ENCODE measurements around the gene AFAP1. TPM values are rescaled to one million over a fixed set of nuclear protein-coding genes. Genes with fewer than 3 reads are reported as not detected.

Gene AFAP1
- total RNA-seq, 1 experiment from 2014 or later, result 27.6 TPM

DNA sequence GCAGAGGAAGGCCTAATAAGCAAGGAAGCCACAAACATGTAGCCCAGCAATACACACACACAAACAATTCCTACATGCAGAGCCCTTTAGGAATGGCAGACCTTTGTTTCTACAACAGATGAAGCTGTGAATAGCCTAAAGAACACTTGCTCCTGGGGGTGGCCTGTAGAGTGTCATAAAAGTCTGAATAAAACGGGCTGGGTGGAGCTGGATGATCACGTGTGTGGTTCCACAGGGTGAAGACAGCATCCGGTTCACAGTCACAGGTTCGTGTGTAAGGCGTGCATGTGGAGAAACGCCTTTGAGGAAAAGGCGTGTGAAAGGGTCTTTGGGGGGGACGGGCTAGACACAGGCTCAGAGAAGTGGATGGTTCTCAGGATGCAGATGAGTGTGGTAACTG lies 156.1 kb downstream of the AFAP1 start:
- Mint-ChIP-seq H3K27me3 (ENCODE audit: insufficient read depth, unreplicated experiment) (no peaks in the 10 kb centered on the region), H3K4me1 (ENCODE audit: low read depth, unreplicated experiment) (no peaks in the 10 kb centered on the region), H3K27ac (ENCODE audit: unreplicated experiment) (no peak overlapping the region), H3K36me3 (ENCODE audit: insufficient read depth, unreplicated experiment) (peaks cover 32% of the 10 kb centered on the region), H3K4me3 (ENCODE audit: unreplicated experiment) (no peak overlapping the region), H3K9me3 (ENCODE audit: unreplicated experiment) (no peaks in the 10 kb centered on the region)
- no peaks in the 10 kb centered on the region for H3K36me3 ChIP-seq (ENCODE audit: control insufficient read depth, insufficient read depth, low read length)
- CTCF ChIA-PET, result interaction anchor here (1.2 kb wide), 1 partner anchor 21 kb away, joined by 3 read pairs; no protein-coding TSS in a partner anchor
- TF ChIP-seq, protein P1, sequence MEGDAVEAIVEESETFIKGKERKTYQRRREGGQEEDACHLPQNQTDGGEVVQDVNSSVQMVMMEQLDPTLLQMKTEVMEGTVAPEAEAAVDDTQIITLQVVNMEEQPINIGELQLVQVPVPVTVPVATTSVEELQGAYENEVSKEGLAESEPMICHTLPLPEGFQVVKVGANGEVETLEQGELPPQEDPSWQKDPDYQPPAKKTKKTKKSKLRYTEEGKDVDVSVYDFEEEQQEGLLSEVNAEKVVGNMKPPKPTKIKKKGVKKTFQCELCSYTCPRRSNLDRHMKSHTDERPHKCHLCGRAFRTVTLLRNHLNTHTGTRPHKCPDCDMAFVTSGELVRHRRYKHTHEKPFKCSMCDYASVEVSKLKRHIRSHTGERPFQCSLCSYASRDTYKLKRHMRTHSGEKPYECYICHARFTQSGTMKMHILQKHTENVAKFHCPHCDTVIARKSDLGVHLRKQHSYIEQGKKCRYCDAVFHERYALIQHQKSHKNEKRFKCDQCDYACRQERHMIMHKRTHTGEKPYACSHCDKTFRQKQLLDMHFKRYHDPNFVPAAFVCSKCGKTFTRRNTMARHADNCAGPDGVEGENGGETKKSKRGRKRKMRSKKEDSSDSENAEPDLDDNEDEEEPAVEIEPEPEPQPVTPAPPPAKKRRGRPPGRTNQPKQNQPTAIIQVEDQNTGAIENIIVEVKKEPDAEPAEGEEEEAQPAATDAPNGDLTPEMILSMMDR (IDR thresholded peaks at IDR 0.05; ENCODE audit: insufficient read depth in 1 of 2, low read depth in 1 of 2, low read length in 1 of 2, severe bottlenecking in 1 of 2, unreplicated experiment in 1 of 2), result no peak
- H3K4me3 ChIP-seq (ENCODE audit: low read depth, low read length), result no peak overlapping the region
- no TSS peak for BruUV-seq (replicated peaks)
- H3K4me1 ChIP-seq, result no peaks in the 10 kb centered on the region
- H3K9me3 ChIP-seq, result no peaks in the 10 kb centered on the region
- DNase-seq, result no peak
- no peaks in the 10 kb centered on the region for H3K27me3 ChIP-seq (replicated peaks; ENCODE audit: control insufficient read depth, insufficient read depth, low read length)
- POLR2A ChIA-PET, result no interaction called here
- intact Hi-C loops (cut with micrococcal nuclease; ENCODE audit: unreplicated experiment), result no loop called here

DNA sequence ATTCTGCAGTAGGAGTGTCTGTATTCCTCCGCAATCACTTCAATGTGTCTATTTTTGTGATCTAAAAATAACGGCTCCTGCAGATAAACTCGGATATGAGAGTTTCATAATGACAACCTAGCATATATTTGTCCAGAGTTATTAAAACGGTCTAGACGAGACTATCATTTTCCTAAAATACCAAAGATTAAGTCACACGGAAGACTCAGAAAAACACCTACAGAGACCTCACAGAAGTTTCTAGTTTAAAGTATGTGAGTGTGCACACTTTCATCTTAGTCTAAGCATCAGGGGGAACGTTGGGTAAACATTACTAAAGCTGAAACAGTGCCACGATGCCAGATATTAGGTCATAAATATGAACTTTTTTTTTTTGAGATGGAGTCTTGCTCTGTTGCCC lies 156.9 kb downstream of the AFAP1 start:
- no peaks in the 10 kb centered on the region for H3K9me3 Mint-ChIP-seq (ENCODE audit: unreplicated experiment)
- no peaks in the 10 kb centered on the region for H3K4me1 Mint-ChIP-seq (ENCODE audit: low read depth, unreplicated experiment)
- no peak for DNase-seq
- H3K36me3 ChIP-seq (ENCODE audit: control insufficient read depth, insufficient read depth, low read length), result no peaks in the 10 kb centered on the region
- H3K27ac Mint-ChIP-seq (ENCODE audit: unreplicated experiment), result no peak overlapping the region
- ChIA-PET CTCF (interaction anchor here (1.2 kb wide), 1 partner anchor 21 kb away, joined by 3 read pairs; no protein-coding TSS in a partner anchor), POLR2A (no interaction called here)
- H3K4me3 Mint-ChIP-seq (ENCODE audit: unreplicated experiment), result no peak overlapping the region
- no peaks in the 10 kb centered on the region for H3K4me1 ChIP-seq
- H3K36me3 Mint-ChIP-seq (ENCODE audit: insufficient read depth, unreplicated experiment), result peaks cover 32% of the 10 kb centered on the region
- no peaks in the 10 kb centered on the region for H3K9me3 ChIP-seq
- no peak overlapping the region for H3K4me3 ChIP-seq (ENCODE audit: low read depth, low read length)
- no peaks in the 10 kb centered on the region for H3K27me3 Mint-ChIP-seq (ENCODE audit: insufficient read depth, unreplicated experiment)
- intact Hi-C loops (cut with micrococcal nuclease; ENCODE audit: unreplicated experiment), result no loop called here
- BruUV-seq (replicated peaks), result no TSS peak
- no peaks in the 10 kb centered on the region for H3K27me3 ChIP-seq (replicated peaks; ENCODE audit: control insufficient read depth, insufficient read depth, low read length)
- TF ChIP-seq, protein P1 (IDR thresholded peaks at IDR 0.05; ENCODE audit: insufficient read depth in 1 of 2, low read depth in 1 of 2, low read length in 1 of 2, severe bottlenecking in 1 of 2, unreplicated experiment in 1 of 2), result no peak

GRCh38 chr4:7781993-7782392 lies 157.7 kb downstream of the AFAP1 start:
- Mint-ChIP-seq H3K9me3 (ENCODE audit: unreplicated experiment) (no peaks in the 10 kb centered on the region), H3K4me1 (ENCODE audit: low read depth, unreplicated experiment) (no peaks in the 10 kb centered on the region), H3K4me3 (ENCODE audit: unreplicated experiment) (no peak overlapping the region), H3K27ac (ENCODE audit: unreplicated experiment) (no peak overlapping the region), H3K36me3 (ENCODE audit: insufficient read depth, unreplicated experiment) (peaks cover 33% of the 10 kb centered on the region), H3K27me3 (ENCODE audit: insufficient read depth, unreplicated experiment) (no peaks in the 10 kb centered on the region)
- BruUV-seq (replicated peaks), result no TSS peak
- POLR2A ChIA-PET, result no interaction called here
- H3K9me3 ChIP-seq, result no peaks in the 10 kb centered on the region
- intact Hi-C loops (cut with micrococcal nuclease; ENCODE audit: unreplicated experiment), result no loop called here
- H3K4me1 ChIP-seq, result no peaks in the 10 kb centered on the region
- TF ChIP-seq, protein P1 (IDR thresholded peaks at IDR 0.05; ENCODE audit: insufficient read depth in 1 of 2, low read depth in 1 of 2, low read length in 1 of 2, severe bottlenecking in 1 of 2, unreplicated experiment in 1 of 2), result no peak
- no peaks in the 10 kb centered on the region for H3K36me3 ChIP-seq (ENCODE audit: control insufficient read depth, insufficient read depth, low read length)
- H3K4me3 ChIP-seq (ENCODE audit: low read depth, low read length), result no peak overlapping the region
- no peaks in the 10 kb centered on the region for H3K27me3 ChIP-seq (replicated peaks; ENCODE audit: control insufficient read depth, insufficient read depth, low read length)
- CTCF ChIA-PET, result interaction anchor here (1.2 kb wide), 1 partner anchor 22 kb away, joined by 3 read pairs; no protein-coding TSS in a partner anchor
- DNase-seq, result no peak

Measured in Caco-2 (cell line).